Parathyroid adenoma (tissue), 2 donors: ENCODE measurements around the gene PACS1.

Experiments used
- H2AFZ ChIP-seq: fragments of 300-600 bp; sonication (generic); one replicate; pipeline ENCODE4 v1.7.0; 2017; ENCODE audit warnings: antibody characterized with exemption, mild to moderate bottlenecking
- H3K27ac ChIP-seq: fragments of 300-600 bp; sonication (generic); one replicate; pipeline ENCODE4 v1.7.0; 2017
- H3K27me3 ChIP-seq: fragments of 300-600 bp; sonication (generic); one replicate; pipeline ENCODE4 v1.7.0; 2017; ENCODE audit warnings: low read length; ENCODE audit not compliant: control insufficient read depth, insufficient read depth
- H3K36me3 ChIP-seq: fragments of 300-600 bp; sonication (generic); one replicate; pipeline ENCODE4 v1.7.0; 2017; ENCODE audit warnings: low read length; ENCODE audit not compliant: control insufficient read depth, insufficient read depth
- H3K4me1 ChIP-seq: fragments of 300-600 bp; sonication (generic); one replicate; pipeline ENCODE4 v1.7.0; 2017; ENCODE audit warnings: control low read depth
- H3K4me2 ChIP-seq: fragments of 300-600 bp; sonication (generic); one replicate; pipeline ENCODE4 v1.7.0; 2017; ENCODE audit warnings: low read length
- H3K4me3 ChIP-seq: fragments of 300-600 bp; sonication (generic); one replicate; pipeline ENCODE4 v1.7.0; 2017; ENCODE audit warnings: low read depth, low read length
- H3K79me2 ChIP-seq: fragments of 300-600 bp; sonication (generic); one replicate; pipeline ENCODE4 v1.7.0; 2017; ENCODE audit warnings: control low read depth
- H3K9ac ChIP-seq: fragments of 300-600 bp; sonication (generic); one replicate; pipeline ENCODE4 v1.7.0; 2017; ENCODE audit warnings: mild to moderate bottlenecking
- H3K9me3 ChIP-seq: fragments of 300-600 bp; sonication (generic); one replicate; pipeline ENCODE4 v1.7.0; 2017; ENCODE audit warnings: low read length; ENCODE audit not compliant: control insufficient read depth
- CTCF ChIP-seq: fragments of 300-600 bp; sonication (generic); IDR thresholded peaks from one replicate; pipeline ENCODE4 v1.7.0; 2017; ENCODE audit warnings: antibody characterized with exemption, mild to moderate bottlenecking
- donor health status: primary hyperparathyroidism.

Gene PACS1

GRCh38 chr11:66284526-66285078 is 214.5 kb downstream of the PACS1 start:
- no peaks in the 10 kb centered on the region for H3K36me3 ChIP-seq
- H3K27me3 ChIP-seq = no peaks in the 10 kb centered on the region
- H3K27ac ChIP-seq = no peak overlapping the region
- no peaks in the 10 kb centered on the region for H3K4me1 ChIP-seq
- no peaks in the 10 kb centered on the region for H3K9me3 ChIP-seq
- TF ChIP-seq CTCF = no peak
- H3K79me2 ChIP-seq = no peaks in the 10 kb centered on the region
- no peak overlapping the region for H3K4me3 ChIP-seq
- no peak overlapping the region for H3K9ac ChIP-seq
- H3K4me2 ChIP-seq = no peak overlapping the region
- H2AFZ ChIP-seq = no peak overlapping the region

GRCh38 chr11:66285250-66285947 is 215.3 kb downstream of the PACS1 start:
- no peak overlapping the region for H3K27ac ChIP-seq
- H3K79me2 ChIP-seq = no peaks in the 10 kb centered on the region
- H3K27me3 ChIP-seq = no peaks in the 10 kb centered on the region
- H3K36me3 ChIP-seq = no peaks in the 10 kb centered on the region
- no peak overlapping the region for H2AFZ ChIP-seq
- no peaks in the 10 kb centered on the region for H3K4me1 ChIP-seq
- H3K4me3 ChIP-seq = no peak overlapping the region
- TF ChIP-seq CTCF = no peak
- no peaks in the 10 kb centered on the region for H3K9me3 ChIP-seq
- no peak overlapping the region for H3K4me2 ChIP-seq
- H3K9ac ChIP-seq = no peak overlapping the region

- TF ChIP-seq CTCF = no peak
- no peaks in the 10 kb centered on the region for H3K27me3 ChIP-seq
- no peak overlapping the region for H3K4me2 ChIP-seq
- no peak overlapping the region for H3K4me3 ChIP-seq
- no peak overlapping the region for H3K9ac ChIP-seq
- no peak overlapping the region for H2AFZ ChIP-seq
- no peaks in the 10 kb centered on the region for H3K79me2 ChIP-seq
- H3K36me3 ChIP-seq = no peaks in the 10 kb centered on the region
- no peaks in the 10 kb centered on the region for H3K9me3 ChIP-seq
- H3K4me1 ChIP-seq = no peaks in the 10 kb centered on the region
- no peak overlapping the region for H3K27ac ChIP-seq
Observed at GRCh38 chr11:66286699-66287098, 216.6 kb downstream of the PACS1 start.

- no peak overlapping the region for H3K27ac ChIP-seq
- no peak overlapping the region for H3K4me3 ChIP-seq
- no peaks in the 10 kb centered on the region for H3K36me3 ChIP-seq
- no peaks in the 10 kb centered on the region for H3K9me3 ChIP-seq
- H2AFZ ChIP-seq = no peak overlapping the region
- H3K27me3 ChIP-seq = no peaks in the 10 kb centered on the region
- H3K4me2 ChIP-seq = no peak overlapping the region
- H3K4me1 ChIP-seq = no peaks in the 10 kb centered on the region
- TF ChIP-seq CTCF = no peak
- H3K9ac ChIP-seq = no peak overlapping the region
- no peaks in the 10 kb centered on the region for H3K79me2 ChIP-seq
Observed at GRCh38 chr11:66287211-66287888, 217.3 kb downstream of the PACS1 start.
